Esophagus squamous epithelium (tissue), 4 donors: ENCODE data around the gene SLC43A2.

Experiments used
- POLR2A ChIP-seq, 4 donors: fragments of 450-650 bp; IDR thresholded peaks; one replicate each; pipeline ENCODE4 v1.6.1; 2017; ENCODE audit warnings: antibody characterized with exemption in 4 of 4, mild to moderate bottlenecking in 4 of 4, moderate library complexity in 3 of 4
- TF ChIP-seq, protein P1 (sequence below), 6 experiments: fragments of 450-650 bp in 4 of 6; fragments of 200-600 bp in 2 of 6; sonication (generic) in 2 of 6; IDR thresholded peaks; one replicate each; pipeline ENCODE4 v1.5.1; 2016 to 2019; ENCODE audit warnings: antibody characterized with exemption in 6 of 6, mild to moderate bottlenecking in 4 of 6, moderate library complexity in 4 of 6

DNA sequence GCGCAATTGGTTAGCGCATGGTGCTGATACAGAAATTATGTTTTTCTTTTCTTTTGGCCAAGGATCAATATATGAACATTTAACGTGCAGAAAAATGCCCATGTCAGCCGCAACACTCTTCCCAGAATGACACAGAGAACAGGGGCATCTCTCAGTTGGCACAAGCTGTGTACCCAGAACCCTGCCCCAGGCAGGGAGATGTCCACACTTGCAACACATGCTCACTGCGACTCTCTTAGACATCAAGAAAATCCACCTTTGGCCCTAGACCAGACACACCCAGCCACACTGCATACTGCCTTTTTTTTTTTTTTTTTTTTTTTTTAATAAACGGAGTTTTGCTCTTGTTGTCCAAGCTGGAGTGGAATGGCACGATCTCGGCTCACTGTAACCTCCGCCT is 83.0 kb downstream of the SLC43A2 start:
- TF ChIP-seq, protein P1, sequence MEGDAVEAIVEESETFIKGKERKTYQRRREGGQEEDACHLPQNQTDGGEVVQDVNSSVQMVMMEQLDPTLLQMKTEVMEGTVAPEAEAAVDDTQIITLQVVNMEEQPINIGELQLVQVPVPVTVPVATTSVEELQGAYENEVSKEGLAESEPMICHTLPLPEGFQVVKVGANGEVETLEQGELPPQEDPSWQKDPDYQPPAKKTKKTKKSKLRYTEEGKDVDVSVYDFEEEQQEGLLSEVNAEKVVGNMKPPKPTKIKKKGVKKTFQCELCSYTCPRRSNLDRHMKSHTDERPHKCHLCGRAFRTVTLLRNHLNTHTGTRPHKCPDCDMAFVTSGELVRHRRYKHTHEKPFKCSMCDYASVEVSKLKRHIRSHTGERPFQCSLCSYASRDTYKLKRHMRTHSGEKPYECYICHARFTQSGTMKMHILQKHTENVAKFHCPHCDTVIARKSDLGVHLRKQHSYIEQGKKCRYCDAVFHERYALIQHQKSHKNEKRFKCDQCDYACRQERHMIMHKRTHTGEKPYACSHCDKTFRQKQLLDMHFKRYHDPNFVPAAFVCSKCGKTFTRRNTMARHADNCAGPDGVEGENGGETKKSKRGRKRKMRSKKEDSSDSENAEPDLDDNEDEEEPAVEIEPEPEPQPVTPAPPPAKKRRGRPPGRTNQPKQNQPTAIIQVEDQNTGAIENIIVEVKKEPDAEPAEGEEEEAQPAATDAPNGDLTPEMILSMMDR (IDR thresholded peaks at IDR 0.05) = no peak
- TF ChIP-seq POLR2A (IDR thresholded peaks at IDR 0.05) = no peak
